Tibial nerve (tissue), 3 donors: ENCODE measurements around the gene STX18.

Experiments used
- CTCF ChIP-seq, 5 experiments: fragments of 200-600 bp in 3 of 5; fragments of 450-650 bp in 2 of 5; sonication (generic) in 3 of 5; IDR thresholded peaks; one replicate each; pipeline ENCODE4 v1.5.1; 2016 to 2019; ENCODE audit warnings: antibody characterized with exemption in 5 of 5, mild to moderate bottlenecking in 3 of 5, moderate library complexity in 2 of 5
- POLR2A ChIP-seq, 2 donors: fragments of 450-650 bp; IDR thresholded peaks; one replicate each; pipeline ENCODE4 v1.6.1; 2017; ENCODE audit warnings: antibody characterized with exemption in 2 of 2, mild to moderate bottlenecking in 2 of 2, moderate library complexity in 2 of 2

- TF ChIP-seq CTCF (IDR thresholded peaks at IDR 0.05) (no peak), POLR2A (IDR thresholded peaks at IDR 0.05) (no peak)
These were observed 45.1 kb downstream of the STX18 start for GRCh38 chr4:4496592-4497372.
